K562 (cell line): ENCODE measurements around the gene PPP1R12C. TPM values are rescaled to one million over a fixed set of nuclear protein-coding genes. Genes with fewer than 3 reads are reported as not detected.

Source experiments
- ASH1L ChIP-seq: fragments of 450-650 bp; IDR thresholded peaks from 2 replicates; pipeline ENCODE4 v1.6.1; 2018; ENCODE audit warnings: borderline replicate concordance, mild to moderate bottlenecking, low read depth; ENCODE audit not compliant: partially characterized antibody
- BMI1 ChIP-seq: fragments of 150-350 bp; IDR thresholded peaks from 2 replicates; pipeline ENCODE4 v1.6.1; 2014; ENCODE audit warnings: low read length
- CLOCK ChIP-seq: fragments of 250-450 bp; sonication (Bioruptor Pico); IDR thresholded peaks from 2 replicates; pipeline ENCODE4 v1.4.0; 2020; ENCODE audit warnings: mild to moderate bottlenecking, moderate library complexity, borderline replicate concordance
- ILF3 ChIP-seq: fragments of 450-650 bp; IDR thresholded peaks from 2 replicates; pipeline ENCODE4 v1.6.1; 2018; ENCODE audit warnings: antibody characterized with exemption, mild to moderate bottlenecking, moderate library complexity, borderline replicate concordance
- JUND ChIP-seq, 2 experiments: IDR thresholded peaks; 2 replicates in 1 of 2; 3 replicates in 1 of 2; pipeline ENCODE4 v1.6.1; 2011; ENCODE audit warnings: borderline replicate concordance in 2 of 2, low read depth in 2 of 2, low read length in 2 of 2, improper control_type of control experiment in 1 of 2, missing biosample characterization in 1 of 2, missing genetic modification characterization in 1 of 2, missing genetic modification reagents in 1 of 2
- KLF13 ChIP-seq: fragments of 450-650 bp; IDR thresholded peaks from 2 replicates; pipeline ENCODE4 v1.6.1; 2016; ENCODE audit warnings: missing genetic modification characterization, low read depth, mild to moderate bottlenecking, missing compliant biosample characterization, moderate library complexity, borderline replicate concordance
- LEF1 ChIP-seq: fragments of 450-650 bp; IDR thresholded peaks from 2 replicates; pipeline ENCODE4 v1.6.1; 2016; ENCODE audit warnings: mild to moderate bottlenecking
- MTA2 ChIP-seq: fragments of 450-650 bp; IDR thresholded peaks from 2 replicates; pipeline ENCODE4 v1.6.1; 2016; ENCODE audit warnings: low read depth
- MTA3 ChIP-seq: fragments of 450-650 bp; formaldehyde crosslinking; IDR thresholded peaks from 2 replicates; pipeline ENCODE4 v1.6.1; 2017; ENCODE audit warnings: mild to moderate bottlenecking, borderline replicate concordance
- NCOA1 ChIP-seq: fragments of 450-650 bp; IDR thresholded peaks from 2 replicates; pipeline ENCODE4 v1.6.1; 2016; ENCODE audit warnings: low read depth
- NFXL1 ChIP-seq: fragments of 450-650 bp; formaldehyde crosslinking; IDR thresholded peaks from 2 replicates; pipeline ENCODE4 v1.4.0; 2021; ENCODE audit warnings: mild to moderate bottlenecking
- SIN3B ChIP-seq: fragments of 450-650 bp; IDR thresholded peaks from 2 replicates; pipeline ENCODE4 v1.6.1; 2017; ENCODE audit warnings: low read depth, mild to moderate bottlenecking, moderate library complexity
- SRF ChIP-seq, 2 experiments: fragments of 250-450, 450-650 bp in 1 of 2; sonication (Bioruptor Pico) in 1 of 2; sonication (generic) in 1 of 2; formaldehyde crosslinking; IDR thresholded peaks; 2 replicates each; pipeline versions ENCODE4 v1.5.0 to v1.5.1; 2020 to 2022; ENCODE audit warnings: mild to moderate bottlenecking in 1 of 2, missing genetic modification reagents in 1 of 2
- SUPT5H ChIP-seq: fragments of 450-650 bp; IDR thresholded peaks from 2 replicates; pipeline ENCODE4 v1.6.1; 2016
- TCF7 ChIP-seq: sonication (generic); IDR thresholded peaks from 2 replicates; pipeline ENCODE4 v1.6.1; 2016; ENCODE audit warnings: antibody characterized with exemption, borderline replicate concordance
- ZC3H4 ChIP-seq: sonication (generic); formaldehyde crosslinking; IDR thresholded peaks from 2 replicates; pipeline ENCODE4 v1.9.0; 2021; ENCODE audit warnings: missing genetic modification reagents, borderline replicate concordance
- ZNF398 ChIP-seq: fragments of 250-450 bp; sonication (Bioruptor Pico); IDR thresholded peaks from 2 replicates; pipeline ENCODE4 v1.8.0; 2021; ENCODE audit warnings: moderate library complexity, mild to moderate bottlenecking, inconsistent platforms
- polyA plus RNA-seq, 8 experiments: library from polyadenylated mRNA; depleted of rRNA in 4 of 8; stranded (reverse) in 5 of 8; unstranded in 3 of 8; fragments of >200 nt; fragmentation: Nextera tagmentation in 2 of 8; fragmentation: Illumina TruSeq in 1 of 8; extraction: Ambion mirVana in 2 of 8; extraction: Trizol in 1 of 8; gene quantifications; 2 replicates each; pipeline versions ENCODE4 v1.2.1 to v1.2.3, GENCODE V29; 2011 to 2014; ENCODE audit warnings: inconsistent platforms in 1 of 8, missing spikeins in 1 of 8
- total RNA-seq, 7 experiments: library from RNA; depleted of rRNA in 6 of 7; stranded (reverse); fragments of >200 nt in 6 of 7; fragmentation: Illumina TruSeq in 2 of 7; extraction: Trizol in 2 of 7; gene quantifications; 2 replicates each; pipeline versions ENCODE4 v1.2.1 to v1.2.3, GENCODE V29; 2011 to 2021; ENCODE audit warnings: low replicate concordance in 1 of 7
- TF ChIP-seq, protein P1 (sequence below): IDR thresholded peaks from 2 replicates; pipeline ENCODE4 v1.6.1; 2014; ENCODE audit warnings: antibody characterized with exemption
- TF ChIP-seq, protein P2 (sequence below): sonication (generic); formaldehyde crosslinking; IDR thresholded peaks from 2 replicates; pipeline ENCODE4 v1.8.1; 2023; ENCODE audit warnings: mild to moderate bottlenecking, missing genetic modification reagents

The PPP1R12C gene
- total and polyA plus RNA-seq, 9 of the 15 experiments (the other 6 are each of a cell fraction or from before 2014, with no cell fraction given): 1.8 to 136 (median 33.7) TPM

DNA sequence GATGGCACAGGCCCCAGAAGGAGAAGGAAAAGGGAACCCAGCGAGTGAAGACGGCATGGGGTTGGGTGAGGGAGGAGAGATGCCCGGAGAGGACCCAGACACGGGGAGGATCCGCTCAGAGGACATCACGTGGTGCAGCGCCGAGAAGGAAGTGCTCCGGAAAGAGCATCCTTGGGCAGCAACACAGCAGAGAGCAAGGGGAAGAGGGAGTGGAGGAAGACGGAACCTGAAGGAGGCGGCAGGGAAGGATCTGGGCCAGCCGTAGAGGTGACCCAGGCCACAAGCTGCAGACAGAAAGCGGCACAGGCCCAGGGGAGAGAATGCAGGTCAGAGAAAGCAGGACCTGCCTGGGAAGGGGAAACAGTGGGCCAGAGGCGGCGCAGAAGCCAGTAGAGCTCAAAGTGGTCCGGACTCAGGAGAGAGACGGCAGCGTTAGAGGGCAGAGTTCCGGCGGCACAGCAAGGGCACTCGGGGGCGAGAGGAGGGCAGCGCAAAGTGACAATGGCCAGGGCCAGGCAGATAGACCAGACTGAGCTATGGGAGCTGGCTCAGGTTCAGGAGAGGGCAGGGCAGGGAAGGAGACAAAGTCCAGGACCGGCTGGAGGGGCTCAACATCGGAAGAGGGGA, 1.1 kb downstream of the PPP1R12C start (continued):
- TF ChIP-seq, protein P1, sequence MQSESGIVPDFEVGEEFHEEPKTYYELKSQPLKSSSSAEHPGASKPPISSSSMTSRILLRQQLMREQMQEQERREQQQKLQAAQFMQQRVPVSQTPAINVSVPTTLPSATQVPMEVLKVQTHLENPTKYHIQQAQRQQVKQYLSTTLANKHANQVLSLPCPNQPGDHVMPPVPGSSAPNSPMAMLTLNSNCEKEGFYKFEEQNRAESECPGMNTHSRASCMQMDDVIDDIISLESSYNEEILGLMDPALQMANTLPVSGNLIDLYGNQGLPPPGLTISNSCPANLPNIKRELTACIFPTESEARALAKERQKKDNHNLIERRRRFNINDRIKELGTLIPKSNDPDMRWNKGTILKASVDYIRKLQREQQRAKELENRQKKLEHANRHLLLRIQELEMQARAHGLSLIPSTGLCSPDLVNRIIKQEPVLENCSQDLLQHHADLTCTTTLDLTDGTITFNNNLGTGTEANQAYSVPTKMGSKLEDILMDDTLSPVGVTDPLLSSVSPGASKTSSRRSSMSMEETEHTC: no peak
- TF ChIP-seq ASH1L (no peak), SIN3B (no peak), SRF (CRISPR knock-in tag; IDR thresholded peaks at IDR 0.05) (0 out of 4 replicates have a peak, but pooled peaks of 1 of the 2 experiments have one; percentile 24), ILF3 (no peak), ZC3H4 (CRISPR knock-in tag) (no peak), NFXL1 (CRISPR knock-in tag) (no peak), JUND (IDR thresholded peaks at IDR 0.05; ENCODE audit: borderline replicate concordance, low read depth, low read length) (no peak), JUND (tag; IDR thresholded peaks at IDR 0.05; ENCODE audit: borderline replicate concordance, low read depth, low read length) (no peak), SUPT5H (no peak), ZNF398 (CRISPR knock-in tag) (no peak), TCF7 (no peak), NCOA1 (no peak), MTA3 (no peak), CLOCK (CRISPR knock-in tag) (no peak), LEF1 (0 out of 2 replicates have a peak, but pooled peaks have one; percentile 13), KLF13 (tag) (no peak), BMI1 (no peak), MTA2 (no peak)
- TF ChIP-seq, protein P2, sequence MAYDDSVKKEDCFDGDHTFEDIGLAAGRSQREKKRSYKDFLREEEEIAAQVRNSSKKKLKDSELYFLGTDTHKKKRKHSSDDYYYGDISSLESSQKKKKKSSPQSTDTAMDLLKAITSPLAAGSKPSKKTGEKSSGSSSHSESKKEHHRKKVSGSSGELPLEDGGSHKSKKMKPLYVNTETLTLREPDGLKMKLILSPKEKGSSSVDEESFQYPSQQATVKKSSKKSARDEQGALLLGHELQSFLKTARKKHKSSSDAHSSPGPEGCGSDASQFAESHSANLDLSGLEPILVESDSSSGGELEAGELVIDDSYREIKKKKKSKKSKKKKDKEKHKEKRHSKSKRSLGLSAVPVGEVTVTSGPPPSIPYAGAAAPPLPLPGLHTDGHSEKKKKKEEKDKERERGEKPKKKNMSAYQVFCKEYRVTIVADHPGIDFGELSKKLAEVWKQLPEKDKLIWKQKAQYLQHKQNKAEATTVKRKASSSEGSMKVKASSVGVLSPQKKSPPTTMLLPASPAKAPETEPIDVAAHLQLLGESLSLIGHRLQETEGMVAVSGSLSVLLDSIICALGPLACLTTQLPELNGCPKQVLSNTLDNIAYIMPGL: no peak
